AG09309 (cell line): ENCODE measurements around the gene ITGB6.

Experiments
- DNase-seq: peaks from one replicate; pipeline ENCODE4 v3.0.0-alpha.2; 2010; ENCODE audit warnings: low read depth
- H3K4me3 ChIP-seq: 2 replicates; pipeline ENCODE4 v1.5.1; 2011; ENCODE audit warnings: mild to moderate bottlenecking, low read depth, low read length, moderate library complexity; ENCODE audit not compliant: control insufficient read depth
- TF ChIP-seq, protein P1 (sequence below): IDR thresholded peaks from 2 replicates; pipeline ENCODE4 v1.5.1; 2011; ENCODE audit warnings: mild to moderate bottlenecking, low read depth, low read length, inconsistent platforms; ENCODE audit not compliant: insufficient read depth, control insufficient read depth; ENCODE audit errors: missing control alignments

The ITGB6 gene

DNA sequence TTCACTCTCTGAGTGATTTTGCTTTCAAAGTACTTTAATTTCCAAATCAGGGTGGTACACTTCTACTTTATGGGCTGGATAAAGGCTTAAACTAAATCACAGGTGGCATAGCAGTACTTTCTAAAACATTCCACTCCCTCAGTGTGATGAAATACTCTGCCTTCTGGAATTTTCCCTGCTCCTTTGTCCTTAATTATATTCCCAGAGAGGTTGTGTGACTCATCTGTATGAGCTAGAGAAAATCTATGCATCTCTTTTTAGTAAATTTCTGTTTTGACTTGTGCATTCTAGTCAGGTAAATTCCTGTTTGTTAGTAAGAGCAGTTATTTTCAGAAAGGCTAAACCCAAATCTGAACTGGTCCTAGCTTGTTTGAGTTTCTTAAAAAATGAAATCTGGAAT lies 108.7 kb downstream of the ITGB6 start:
- H3K4me3 ChIP-seq, result no peak overlapping the region
- TF ChIP-seq, protein P1, sequence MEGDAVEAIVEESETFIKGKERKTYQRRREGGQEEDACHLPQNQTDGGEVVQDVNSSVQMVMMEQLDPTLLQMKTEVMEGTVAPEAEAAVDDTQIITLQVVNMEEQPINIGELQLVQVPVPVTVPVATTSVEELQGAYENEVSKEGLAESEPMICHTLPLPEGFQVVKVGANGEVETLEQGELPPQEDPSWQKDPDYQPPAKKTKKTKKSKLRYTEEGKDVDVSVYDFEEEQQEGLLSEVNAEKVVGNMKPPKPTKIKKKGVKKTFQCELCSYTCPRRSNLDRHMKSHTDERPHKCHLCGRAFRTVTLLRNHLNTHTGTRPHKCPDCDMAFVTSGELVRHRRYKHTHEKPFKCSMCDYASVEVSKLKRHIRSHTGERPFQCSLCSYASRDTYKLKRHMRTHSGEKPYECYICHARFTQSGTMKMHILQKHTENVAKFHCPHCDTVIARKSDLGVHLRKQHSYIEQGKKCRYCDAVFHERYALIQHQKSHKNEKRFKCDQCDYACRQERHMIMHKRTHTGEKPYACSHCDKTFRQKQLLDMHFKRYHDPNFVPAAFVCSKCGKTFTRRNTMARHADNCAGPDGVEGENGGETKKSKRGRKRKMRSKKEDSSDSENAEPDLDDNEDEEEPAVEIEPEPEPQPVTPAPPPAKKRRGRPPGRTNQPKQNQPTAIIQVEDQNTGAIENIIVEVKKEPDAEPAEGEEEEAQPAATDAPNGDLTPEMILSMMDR, result no peak
- peak; percentile 24 for DNase-seq

DNA sequence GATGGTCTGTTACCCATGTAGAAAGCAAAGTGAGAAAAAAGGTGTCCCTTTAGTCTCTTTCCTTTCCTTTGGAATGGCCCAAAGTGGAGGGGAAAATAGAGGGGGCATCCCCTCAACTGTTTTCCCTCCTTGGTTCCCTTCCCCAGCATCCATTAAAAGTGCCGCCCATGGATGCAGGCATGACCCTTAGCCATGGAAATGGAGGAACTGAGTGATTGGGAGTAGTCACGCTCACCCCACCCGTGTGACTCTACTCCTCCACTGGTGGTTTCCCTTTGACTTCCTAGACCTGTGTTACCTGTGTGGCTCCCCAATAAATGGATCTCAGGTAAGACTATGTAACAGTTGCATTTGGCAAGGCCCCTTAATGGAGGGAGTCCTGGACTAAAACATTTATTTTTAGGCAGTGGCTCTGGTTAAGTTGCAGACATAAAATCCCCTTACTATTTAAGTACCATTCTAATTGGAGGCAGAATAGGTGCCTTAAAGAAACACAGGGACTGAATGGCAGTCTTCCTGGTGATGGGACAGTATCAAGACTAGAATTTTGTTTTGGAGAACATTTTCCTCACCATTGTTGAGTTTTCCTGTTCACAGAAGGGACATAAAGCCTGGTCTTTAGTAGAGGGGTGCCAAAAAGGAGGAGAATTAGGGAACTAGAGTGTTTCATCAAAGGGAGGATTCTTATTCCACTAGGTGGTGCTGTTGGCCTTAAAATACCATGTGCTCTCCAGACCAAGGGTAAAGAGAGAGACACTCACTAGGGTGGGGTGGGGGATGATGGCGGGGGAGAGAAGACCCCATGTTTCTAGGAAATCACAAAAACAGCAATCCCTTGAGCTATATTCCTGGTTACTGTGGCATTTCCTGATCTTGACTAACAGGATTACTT lies 112.0 kb downstream of the ITGB6 start:
- DNase-seq, result no peak
- TF ChIP-seq, protein P1, result peak; percentile 31
- no peak overlapping the region for H3K4me3 ChIP-seq

DNA sequence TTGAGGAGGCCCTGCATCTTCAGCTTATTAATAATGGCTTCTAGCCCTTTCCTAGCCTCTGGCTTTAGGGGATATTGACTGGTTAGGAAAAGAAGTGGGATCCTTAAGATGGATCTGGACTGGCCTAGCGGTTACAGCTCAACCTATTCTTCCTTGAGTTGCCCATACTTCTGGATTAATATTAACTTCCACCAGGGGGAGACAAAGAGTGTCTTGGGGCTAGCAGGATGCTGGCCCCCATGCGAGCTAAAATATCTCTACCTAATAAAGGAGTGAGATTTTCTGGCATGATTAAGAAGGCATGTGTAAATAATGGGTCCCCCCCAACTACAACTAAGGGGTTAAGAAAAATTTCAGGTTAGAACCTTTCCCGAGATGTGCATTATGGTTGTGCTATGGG lies 114.4 kb downstream of the ITGB6 start:
- H3K4me3 ChIP-seq, result no peak overlapping the region
- TF ChIP-seq, protein P1, result peak; percentile 18
- DNase-seq, result no peak

DNA sequence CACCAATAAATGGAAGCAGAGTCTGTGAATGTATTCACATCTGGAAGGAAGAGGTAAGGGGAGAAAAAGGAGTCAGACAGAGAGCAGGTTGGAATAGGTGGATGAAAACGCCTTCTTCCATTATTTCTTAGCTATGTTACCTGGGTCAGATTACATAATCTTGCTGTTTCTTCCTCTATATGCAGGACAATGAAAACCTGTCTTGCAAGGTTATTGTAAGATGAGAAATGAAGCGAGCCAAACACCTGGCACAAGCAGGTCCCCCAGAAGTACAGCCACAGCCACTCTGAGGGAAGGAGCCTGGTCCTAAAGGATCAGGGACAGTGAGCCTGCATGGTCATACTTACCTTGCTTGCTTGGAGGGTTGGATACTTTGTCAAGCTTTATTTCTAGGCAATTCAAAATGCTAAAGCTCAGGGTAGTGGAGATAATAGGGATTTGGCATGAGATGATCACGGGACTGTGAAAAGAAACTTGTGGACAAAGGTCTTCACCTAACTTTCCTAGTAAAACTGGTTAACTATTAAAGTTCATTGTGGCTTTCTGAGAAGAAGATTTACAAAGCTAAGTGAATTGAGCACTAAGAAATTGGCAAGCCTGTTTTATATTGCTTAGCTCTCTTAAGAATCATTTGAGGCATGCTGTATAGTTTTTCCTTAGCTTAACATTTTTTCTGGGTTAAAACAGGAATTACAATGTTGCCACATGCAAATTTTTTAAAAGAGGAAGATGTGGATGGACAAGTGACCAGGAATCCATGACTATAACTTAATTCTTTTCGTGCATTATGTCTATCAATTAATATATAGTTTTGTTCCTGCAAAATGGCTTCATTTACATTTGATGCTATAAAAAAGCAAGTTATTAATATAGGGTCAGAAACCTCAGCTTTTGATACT lies 121.9 kb downstream of the ITGB6 start:
- H3K4me3 ChIP-seq, result no peak overlapping the region
- no peak for DNase-seq

DNA sequence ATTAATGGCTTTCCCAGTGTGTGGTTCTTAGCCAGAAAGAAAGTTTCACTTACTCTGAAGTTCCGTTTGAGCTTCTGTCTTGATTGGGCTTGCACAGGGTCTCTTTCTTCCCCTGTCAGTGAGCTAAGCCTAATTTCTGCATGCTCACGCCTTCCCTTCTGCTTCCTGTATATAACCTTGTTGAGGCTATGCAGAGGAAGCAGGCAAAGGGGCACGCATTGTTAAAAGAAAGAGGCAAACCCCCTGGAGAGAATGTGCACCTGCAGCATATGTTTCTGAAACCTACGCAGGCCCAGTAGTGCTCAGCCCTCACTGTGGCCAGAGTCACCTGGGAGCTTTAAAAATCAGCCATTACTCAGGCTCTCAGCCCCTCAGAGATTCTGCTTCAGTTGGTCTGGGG lies 123.2 kb downstream of the ITGB6 start:
- no peak overlapping the region for H3K4me3 ChIP-seq
- TF ChIP-seq, protein P1, result no peak
- no peak for DNase-seq

More for the DNA sequence above, 121.9 kb downstream of the ITGB6 start:
- TF ChIP-seq, protein P1, result no peak

DNA sequence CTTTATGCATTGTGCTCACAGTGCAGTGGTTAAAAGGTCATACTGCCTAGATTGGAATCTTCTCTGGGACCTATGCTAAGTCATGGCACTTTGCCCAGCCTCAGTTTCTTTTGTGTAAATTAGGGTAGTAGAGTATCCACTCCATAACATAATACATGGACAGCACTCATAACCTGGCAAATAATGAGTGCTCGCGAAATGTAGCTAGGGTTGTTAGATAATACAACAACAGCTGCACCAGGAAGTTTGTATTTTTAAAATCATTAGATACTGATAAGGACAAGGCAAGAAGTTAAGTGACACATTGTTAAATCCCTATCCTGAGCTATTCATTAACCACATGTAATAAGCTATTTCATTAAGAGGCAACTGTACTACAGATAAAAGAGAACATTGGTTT lies 123.8 kb downstream of the ITGB6 start:
- H3K4me3 ChIP-seq, result no peak overlapping the region
- TF ChIP-seq, protein P1, result no peak
- no peak for DNase-seq
